ENCODE measurements around the gene RREB1.

DNA sequence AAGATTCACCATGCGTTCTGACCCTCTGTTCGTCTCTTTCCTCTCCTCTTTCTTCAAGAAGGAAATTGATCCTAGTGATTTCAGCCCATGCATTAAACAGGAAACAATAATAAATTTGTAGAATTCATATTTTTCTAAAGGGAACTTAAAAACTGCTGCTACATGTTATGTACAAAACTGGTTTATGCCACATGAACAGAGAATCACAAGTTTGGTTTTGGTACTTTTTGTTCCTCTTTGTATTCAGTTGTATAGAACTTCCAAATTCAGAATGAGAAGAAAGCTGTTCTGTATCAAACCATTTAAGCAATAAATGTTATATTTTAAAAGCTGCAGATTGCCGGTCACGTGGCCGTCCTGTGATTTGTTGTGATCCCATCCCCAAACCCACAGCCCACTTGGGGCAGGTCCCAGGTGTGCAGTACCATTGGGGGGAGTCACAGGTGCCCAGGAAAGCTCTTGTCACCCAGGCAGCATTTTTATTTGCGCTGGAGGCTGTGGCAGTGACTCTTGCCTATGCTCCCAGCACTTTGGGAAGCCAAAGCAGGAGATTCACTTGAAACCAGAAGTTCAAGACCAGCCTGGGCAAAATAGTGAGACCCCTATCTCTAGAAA is 144.0 kb downstream of the RREB1 start:
- TF ChIP-seq, protein P1, sequence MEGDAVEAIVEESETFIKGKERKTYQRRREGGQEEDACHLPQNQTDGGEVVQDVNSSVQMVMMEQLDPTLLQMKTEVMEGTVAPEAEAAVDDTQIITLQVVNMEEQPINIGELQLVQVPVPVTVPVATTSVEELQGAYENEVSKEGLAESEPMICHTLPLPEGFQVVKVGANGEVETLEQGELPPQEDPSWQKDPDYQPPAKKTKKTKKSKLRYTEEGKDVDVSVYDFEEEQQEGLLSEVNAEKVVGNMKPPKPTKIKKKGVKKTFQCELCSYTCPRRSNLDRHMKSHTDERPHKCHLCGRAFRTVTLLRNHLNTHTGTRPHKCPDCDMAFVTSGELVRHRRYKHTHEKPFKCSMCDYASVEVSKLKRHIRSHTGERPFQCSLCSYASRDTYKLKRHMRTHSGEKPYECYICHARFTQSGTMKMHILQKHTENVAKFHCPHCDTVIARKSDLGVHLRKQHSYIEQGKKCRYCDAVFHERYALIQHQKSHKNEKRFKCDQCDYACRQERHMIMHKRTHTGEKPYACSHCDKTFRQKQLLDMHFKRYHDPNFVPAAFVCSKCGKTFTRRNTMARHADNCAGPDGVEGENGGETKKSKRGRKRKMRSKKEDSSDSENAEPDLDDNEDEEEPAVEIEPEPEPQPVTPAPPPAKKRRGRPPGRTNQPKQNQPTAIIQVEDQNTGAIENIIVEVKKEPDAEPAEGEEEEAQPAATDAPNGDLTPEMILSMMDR (IDR thresholded peaks at IDR 0.05) = no peak
- TF ChIP-seq EP300 (IDR thresholded peaks at IDR 0.05) = no peak
- no peak for TF ChIP-seq POLR2A (IDR thresholded peaks at IDR 0.05)
